Calu3 (cell line): ENCODE results near the gene AFAP1. TPM values are rescaled to one million over a fixed set of nuclear protein-coding genes. Genes with fewer than 3 reads are reported as not detected.

Experiments
- BruUV-seq: library from RNA; stranded (reverse); fragments of 400-500 nt; replicated peaks from 2 replicates; lab custom pipeline; 2021; lab: Mats Ljungman, UMichigan
- CTCF ChIA-PET: fragments of 300-600 bp; sonication (Branson Sonifier 250); formaldehyde crosslinking; loops from one replicate; lab custom pipeline; 2022; ENCODE audit warnings: antibody characterized with exemption; lab: Charles Lee
- DNase-seq: peaks from one replicate; pipeline ENCODE4 v3.0.0; 2022
- H3K27ac Mint-ChIP-seq: one replicate; pipeline ENCODE4 v1.8.0; 2022; ENCODE audit warnings: mixed read lengths; ENCODE audit not compliant: unreplicated experiment
- H3K27me3 Mint-ChIP-seq: one replicate; pipeline ENCODE4 v1.8.0; 2022; ENCODE audit warnings: mixed read lengths; ENCODE audit not compliant: unreplicated experiment
- H3K36me3 Mint-ChIP-seq: one replicate; pipeline ENCODE4 v1.8.0; 2022; ENCODE audit warnings: mild to moderate bottlenecking, moderate library complexity, mixed read lengths; ENCODE audit not compliant: insufficient read depth, unreplicated experiment
- H3K4me1 Mint-ChIP-seq: one replicate; pipeline ENCODE4 v1.8.0; 2022; ENCODE audit warnings: mild to moderate bottlenecking, low read depth, mixed read lengths; ENCODE audit not compliant: unreplicated experiment
- H3K4me3 Mint-ChIP-seq: one replicate; pipeline ENCODE4 v1.8.0; 2022; ENCODE audit warnings: mild to moderate bottlenecking, low read depth, moderate library complexity, mixed read lengths; ENCODE audit not compliant: unreplicated experiment
- H3K9me3 Mint-ChIP-seq: one replicate; pipeline ENCODE4 v1.8.0; 2022; ENCODE audit warnings: low read depth, mixed read lengths; ENCODE audit not compliant: unreplicated experiment
- intact Hi-C: fragments of 100-400 bp; cut with micrococcal nuclease; formaldehyde crosslinking; loops from one replicate; pipeline ENCODE4 v1.10.0; 2022; ENCODE audit not compliant: unreplicated experiment
- total RNA-seq: library from RNA; stranded (reverse); gene quantifications from 2 replicates; pipeline ENCODE4 v1.2.3, GENCODE V29; 2022
- TF ChIP-seq, protein P1 (sequence below): fragments of 200-600 bp; IDR thresholded peaks from one replicate; pipeline ENCODE4 v1.8.0; 2022; ENCODE audit warnings: antibody characterized with exemption; ENCODE audit not compliant: unreplicated experiment

AFAP1 gene
- total RNA-seq, 1 experiment from 2014 or later = 40.1 TPM

- Mint-ChIP-seq H3K4me1 (no peaks in the 10 kb centered on the region), H3K27ac (no peak overlapping the region), H3K4me3 (no peak overlapping the region), H3K9me3 (no peaks in the 10 kb centered on the region), H3K36me3 (no peaks in the 10 kb centered on the region), H3K27me3 (peaks cover 28% of the 10 kb centered on the region)
- CTCF ChIA-PET = no interaction called here
- no peak for DNase-seq
- no TSS peak for BruUV-seq
- intact Hi-C loops = no loop called here
- TF ChIP-seq, protein P1, sequence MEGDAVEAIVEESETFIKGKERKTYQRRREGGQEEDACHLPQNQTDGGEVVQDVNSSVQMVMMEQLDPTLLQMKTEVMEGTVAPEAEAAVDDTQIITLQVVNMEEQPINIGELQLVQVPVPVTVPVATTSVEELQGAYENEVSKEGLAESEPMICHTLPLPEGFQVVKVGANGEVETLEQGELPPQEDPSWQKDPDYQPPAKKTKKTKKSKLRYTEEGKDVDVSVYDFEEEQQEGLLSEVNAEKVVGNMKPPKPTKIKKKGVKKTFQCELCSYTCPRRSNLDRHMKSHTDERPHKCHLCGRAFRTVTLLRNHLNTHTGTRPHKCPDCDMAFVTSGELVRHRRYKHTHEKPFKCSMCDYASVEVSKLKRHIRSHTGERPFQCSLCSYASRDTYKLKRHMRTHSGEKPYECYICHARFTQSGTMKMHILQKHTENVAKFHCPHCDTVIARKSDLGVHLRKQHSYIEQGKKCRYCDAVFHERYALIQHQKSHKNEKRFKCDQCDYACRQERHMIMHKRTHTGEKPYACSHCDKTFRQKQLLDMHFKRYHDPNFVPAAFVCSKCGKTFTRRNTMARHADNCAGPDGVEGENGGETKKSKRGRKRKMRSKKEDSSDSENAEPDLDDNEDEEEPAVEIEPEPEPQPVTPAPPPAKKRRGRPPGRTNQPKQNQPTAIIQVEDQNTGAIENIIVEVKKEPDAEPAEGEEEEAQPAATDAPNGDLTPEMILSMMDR = no peak
Observed at GRCh38 chr4:7712021-7712671, 227.5 kb downstream of the AFAP1 start.

GRCh38 chr4:7711307-7711963 lies 228.2 kb downstream of the AFAP1 start:
- BruUV-seq = no TSS peak
- TF ChIP-seq, protein P1 = no peak
- intact Hi-C loops = no loop called here
- DNase-seq = no peak
- Mint-ChIP-seq H3K27ac (no peak overlapping the region), H3K4me3 (no peak overlapping the region), H3K4me1 (no peaks in the 10 kb centered on the region), H3K27me3 (peaks cover 20% of the 10 kb centered on the region), H3K36me3 (no peaks in the 10 kb centered on the region), H3K9me3 (no peaks in the 10 kb centered on the region)
- CTCF ChIA-PET = no interaction called here

- DNase-seq = no peak
- Mint-ChIP-seq H3K9me3 (no peaks in the 10 kb centered on the region), H3K4me1 (no peaks in the 10 kb centered on the region), H3K36me3 (no peaks in the 10 kb centered on the region), H3K27me3 (peaks cover 13% of the 10 kb centered on the region), H3K27ac (no peak overlapping the region), H3K4me3 (no peak overlapping the region)
- TF ChIP-seq, protein P1 = no peak
- BruUV-seq = no TSS peak
- CTCF ChIA-PET = no interaction called here
- intact Hi-C loops = no loop called here
Observed at GRCh38 chr4:7710576-7711306, 228.9 kb downstream of the AFAP1 start.

DNA sequence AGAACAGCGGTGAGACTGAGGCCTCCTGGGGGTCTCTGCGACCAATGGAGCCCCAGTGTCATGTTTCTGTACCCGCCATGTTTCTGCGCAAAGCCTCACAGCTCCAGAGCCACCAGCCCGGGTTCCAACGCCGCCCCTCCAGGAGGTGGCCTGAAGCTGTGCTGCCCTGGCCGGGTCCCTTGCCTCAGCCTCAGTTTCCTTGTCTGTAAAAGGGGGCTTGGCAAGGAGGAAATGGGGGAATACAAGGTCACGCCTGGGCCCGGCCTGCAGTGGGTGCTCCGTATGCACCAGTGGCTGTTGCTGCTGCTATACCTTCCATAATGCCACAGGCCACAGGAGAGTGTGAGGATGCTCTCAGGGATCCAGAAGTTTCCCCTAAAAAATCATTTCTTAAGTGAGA lies 229.5 kb downstream of the AFAP1 start:
- no TSS peak for BruUV-seq
- no peak overlapping the region for H3K4me3 Mint-ChIP-seq
- H3K27me3 Mint-ChIP-seq = peaks cover 7% of the 10 kb centered on the region
- H3K4me1 Mint-ChIP-seq = no peaks in the 10 kb centered on the region
- no peaks in the 10 kb centered on the region for H3K36me3 Mint-ChIP-seq
- no peak overlapping the region for H3K27ac Mint-ChIP-seq
- no peak for DNase-seq
- CTCF ChIA-PET = no interaction called here
- intact Hi-C loops = no loop called here
- TF ChIP-seq, protein P1 = no peak
- H3K9me3 Mint-ChIP-seq = no peaks in the 10 kb centered on the region
